Rectal smooth muscle tissue (tissue), 1 donor: ENCODE measurements around the gene IL17RB.

Source experiments
- H3K27ac ChIP-seq: one replicate; pipeline ENCODE4 v1.7.0; 2013; ENCODE audit warnings: low read depth, low read length, inconsistent platforms
- H3K27me3 ChIP-seq: one replicate; pipeline ENCODE4 v1.7.0; 2013; ENCODE audit warnings: low read length; ENCODE audit not compliant: control insufficient read depth, insufficient read depth
- H3K36me3 ChIP-seq: one replicate; pipeline ENCODE4 v1.7.0; 2013; ENCODE audit warnings: low read length; ENCODE audit not compliant: control insufficient read depth, insufficient read depth
- H3K4me1 ChIP-seq: one replicate; pipeline ENCODE4 v1.7.0; 2013; ENCODE audit warnings: low read length; ENCODE audit not compliant: control insufficient read depth, insufficient read depth
- H3K4me3 ChIP-seq: one replicate; pipeline ENCODE4 v1.7.0; 2013; ENCODE audit warnings: low read length
- H3K9ac ChIP-seq: one replicate; pipeline ENCODE4 v1.7.0; 2013; ENCODE audit warnings: low read length

IL17RB gene

GRCh38 chr3:53846134-53846850 is at the start of gene IL17RB, which contains the start of gene CHDH:
Gene IL17RB, plus strand, starts transcription at chr3:53846568. Its CDS starts 21 bp downstream, at chr3:53846589.
Gene CHDH, minus strand, starts transcription at chr3:53846419. Its CDS starts 22,411 bp downstream, at chr3:53824008.
- peak within 1 kb of the TSS; percentile 65 for H3K4me3 ChIP-seq
- peak within 1 kb of the TSS; percentile 10 for H3K9ac ChIP-seq
- H3K4me1 ChIP-seq, result no peaks in the 10 kb centered on the region
- no peak within 1 kb of the TSS for H3K27ac ChIP-seq
- no peaks in the 10 kb centered on the region for H3K36me3 ChIP-seq
- no peaks in the 10 kb centered on the region for H3K27me3 ChIP-seq

- no peak overlapping the region for H3K9ac ChIP-seq
- H3K36me3 ChIP-seq, result no peaks in the 10 kb centered on the region
- no peak overlapping the region for H3K27ac ChIP-seq
- H3K4me3 ChIP-seq, result no peak overlapping the region
- peaks cover 2% of the 10 kb centered on the region for H3K4me1 ChIP-seq
- H3K27me3 ChIP-seq, result no peaks in the 10 kb centered on the region
Measured at GRCh38 chr3:53798144-53798543, 48.2 kb upstream of the IL17RB start.

- no peak overlapping the region for H3K9ac ChIP-seq
- no peaks in the 10 kb centered on the region for H3K36me3 ChIP-seq
- H3K4me3 ChIP-seq, result no peak overlapping the region
- no peak overlapping the region for H3K27ac ChIP-seq
- no peaks in the 10 kb centered on the region for H3K27me3 ChIP-seq
- H3K4me1 ChIP-seq, result peaks cover 2% of the 10 kb centered on the region
Measured at GRCh38 chr3:53799338-53799865, 47.0 kb upstream of the IL17RB start.

DNA sequence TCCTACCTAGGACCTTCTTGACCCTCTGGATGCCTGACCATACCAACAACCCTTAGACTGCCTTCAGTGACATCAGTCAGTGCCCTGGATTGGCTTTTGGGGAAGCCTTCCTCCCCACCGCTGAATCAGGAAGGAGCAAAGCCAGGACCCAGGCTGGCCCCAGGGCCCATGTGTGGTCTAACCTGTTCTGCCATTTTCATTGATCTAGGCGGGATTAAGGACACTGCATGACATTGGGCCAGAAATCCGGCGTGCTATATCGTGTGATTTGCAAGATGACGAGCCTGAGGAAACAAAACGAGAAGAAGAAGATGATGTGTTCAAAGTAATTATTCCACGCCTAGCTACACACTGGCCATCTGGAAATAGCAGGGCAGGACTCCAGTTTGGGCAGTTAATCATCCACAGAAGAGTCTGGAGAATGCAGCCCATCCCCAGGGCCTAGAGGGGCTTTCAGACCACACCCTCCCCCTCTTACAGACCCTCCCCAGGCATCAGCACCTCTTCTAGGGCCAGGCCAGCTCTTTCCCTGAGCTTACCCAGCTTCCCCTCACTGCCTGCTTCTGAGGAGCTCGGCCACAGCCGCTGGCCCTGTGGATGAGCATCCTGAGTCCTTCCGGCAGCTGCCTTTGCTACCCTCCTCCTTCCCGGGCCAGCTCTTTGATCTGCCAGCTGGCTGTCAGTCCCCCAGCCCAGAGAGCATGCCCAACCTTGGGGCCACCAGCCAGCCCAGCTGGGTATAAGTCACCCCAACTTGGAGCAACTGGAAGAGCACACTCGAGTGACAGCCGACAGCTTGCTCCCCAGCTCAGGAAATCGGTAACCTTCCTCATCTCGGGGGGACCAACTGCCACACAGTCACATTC is 46.1 kb upstream of the IL17RB start:
- Histone ChIP-seq H3K4me3 (no peak overlapping the region), H3K4me1 (peaks cover 2% of the 10 kb centered on the region), H3K9ac (no peak overlapping the region), H3K27me3 (no peaks in the 10 kb centered on the region), H3K27ac (no peak overlapping the region), H3K36me3 (no peaks in the 10 kb centered on the region)

- peaks cover 2% of the 10 kb centered on the region for H3K27me3 ChIP-seq
- no peak overlapping the region for H3K27ac ChIP-seq
- no peaks in the 10 kb centered on the region for H3K36me3 ChIP-seq
- peaks cover under 1% of the 10 kb centered on the region for H3K4me1 ChIP-seq
- H3K9ac ChIP-seq, result no peak overlapping the region
- no peak overlapping the region for H3K4me3 ChIP-seq
Measured at GRCh38 chr3:53801319-53801718, 45.0 kb upstream of the IL17RB start.

DNA sequence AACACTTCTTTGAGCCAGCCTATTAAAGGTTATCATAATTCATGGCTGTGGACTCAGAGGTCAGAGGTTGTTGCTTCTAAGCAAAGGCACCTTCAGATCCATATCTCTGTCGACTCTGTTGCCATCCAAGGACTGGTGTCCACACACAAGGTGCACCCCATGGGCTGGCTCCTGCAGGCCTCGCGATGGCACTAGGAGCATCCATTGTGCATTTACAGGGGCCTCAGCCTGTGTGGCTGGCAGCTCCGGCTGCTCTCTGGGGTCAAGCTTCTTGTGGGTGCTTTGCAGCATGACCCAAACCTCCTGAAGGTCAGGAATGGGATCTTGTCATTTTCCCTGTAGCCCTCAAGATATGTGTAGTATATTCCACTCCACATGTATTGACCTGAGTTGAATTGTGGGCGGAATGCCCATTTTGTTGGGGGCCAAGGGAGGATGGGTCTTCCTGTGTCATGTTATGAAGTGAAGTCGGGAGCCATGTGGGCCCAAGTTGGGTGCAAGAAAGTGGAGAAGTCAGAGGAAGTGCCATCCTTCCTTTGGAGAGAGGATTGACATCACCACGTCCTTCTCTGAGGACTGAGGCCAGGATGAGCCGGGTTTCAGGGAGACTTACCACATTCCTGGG is 44.0 kb upstream of the IL17RB start:
- no peak overlapping the region for H3K27ac ChIP-seq
- H3K36me3 ChIP-seq, result no peaks in the 10 kb centered on the region
- peaks cover 2% of the 10 kb centered on the region for H3K27me3 ChIP-seq
- no peak overlapping the region for H3K9ac ChIP-seq
- no peak overlapping the region for H3K4me3 ChIP-seq
- no peaks in the 10 kb centered on the region for H3K4me1 ChIP-seq

- H3K27ac ChIP-seq, result no peak overlapping the region
Measured at GRCh38 chr3:53803124-53803815, 43.1 kb upstream of the IL17RB start.

GRCh38 chr3:53803816-53804695 is 42.3 kb upstream of the IL17RB start:
- no peaks in the 10 kb centered on the region for H3K36me3 ChIP-seq
- no peak overlapping the region for H3K9ac ChIP-seq
- H3K27ac ChIP-seq, result no peak overlapping the region
- no peak overlapping the region for H3K4me3 ChIP-seq
- H3K4me1 ChIP-seq, result no peaks in the 10 kb centered on the region
- peaks cover 2% of the 10 kb centered on the region for H3K27me3 ChIP-seq

More at GRCh38 chr3:53803124-53803815, 43.1 kb upstream of the IL17RB start:
- H3K36me3 ChIP-seq, result no peaks in the 10 kb centered on the region
- no peak overlapping the region for H3K4me3 ChIP-seq
- no peak overlapping the region for H3K9ac ChIP-seq
- peaks cover 2% of the 10 kb centered on the region for H3K27me3 ChIP-seq
- no peaks in the 10 kb centered on the region for H3K4me1 ChIP-seq

DNA sequence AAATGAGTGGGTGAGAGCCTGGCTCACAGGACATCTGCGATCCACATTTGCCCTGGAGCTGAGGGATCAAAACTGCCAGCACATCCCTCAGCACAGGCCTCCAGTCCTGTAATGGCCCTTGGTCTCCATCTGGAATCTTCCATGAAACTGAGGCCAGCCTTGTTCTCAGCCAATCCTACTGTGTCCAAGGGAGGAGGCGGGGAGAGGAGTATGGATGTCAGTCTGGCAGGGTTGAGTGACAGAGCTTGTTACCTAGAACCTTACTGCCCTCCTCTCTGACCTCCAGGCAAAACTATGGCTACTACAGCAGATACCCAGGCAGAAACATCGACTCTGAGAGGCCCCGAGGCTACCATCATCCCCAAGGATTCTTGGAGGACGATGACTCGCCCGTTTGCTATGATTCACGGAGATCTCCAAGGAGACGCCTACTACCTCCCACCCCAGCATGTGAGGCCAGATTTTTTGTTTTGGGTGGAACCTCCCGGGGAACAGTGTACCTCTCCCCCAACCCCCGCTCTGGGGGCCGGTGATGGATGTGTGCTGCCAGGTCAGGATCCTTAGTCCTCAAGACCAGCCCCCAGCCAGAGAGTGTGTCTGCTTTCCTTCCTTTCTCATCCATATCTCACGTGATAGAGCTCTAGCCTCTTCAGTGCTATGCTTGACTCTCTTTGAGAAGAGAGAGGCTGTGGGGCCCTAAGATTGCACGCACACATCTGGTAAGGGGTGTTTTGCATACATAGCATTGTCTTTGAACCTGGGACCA is 41.5 kb upstream of the IL17RB start:
- Histone ChIP-seq H3K4me3 (no peak overlapping the region), H3K27ac (no peak overlapping the region), H3K36me3 (no peaks in the 10 kb centered on the region), H3K9ac (no peak overlapping the region), H3K27me3 (peaks cover 2% of the 10 kb centered on the region), H3K4me1 (no peaks in the 10 kb centered on the region)

- Histone ChIP-seq H3K4me1 (no peaks in the 10 kb centered on the region), H3K36me3 (no peaks in the 10 kb centered on the region), H3K27ac (no peak overlapping the region), H3K9ac (no peak overlapping the region), H3K27me3 (peaks cover 2% of the 10 kb centered on the region), H3K4me3 (no peak overlapping the region)
Measured at GRCh38 chr3:53805463-53806159, 40.8 kb upstream of the IL17RB start.
